HG03565 (cell line): ENCODE results near the gene PLEKHO2.

ENCODE experiments used
- ATAC-seq: cut with Tn5 transposase; IDR thresholded peaks from one replicate; pipeline ENCODE4 v1.9.1; 2021; ENCODE audit warnings: mild to moderate bottlenecking, moderate library complexity; ENCODE audit not compliant: unreplicated experiment

PLEKHO2 gene

DNA sequence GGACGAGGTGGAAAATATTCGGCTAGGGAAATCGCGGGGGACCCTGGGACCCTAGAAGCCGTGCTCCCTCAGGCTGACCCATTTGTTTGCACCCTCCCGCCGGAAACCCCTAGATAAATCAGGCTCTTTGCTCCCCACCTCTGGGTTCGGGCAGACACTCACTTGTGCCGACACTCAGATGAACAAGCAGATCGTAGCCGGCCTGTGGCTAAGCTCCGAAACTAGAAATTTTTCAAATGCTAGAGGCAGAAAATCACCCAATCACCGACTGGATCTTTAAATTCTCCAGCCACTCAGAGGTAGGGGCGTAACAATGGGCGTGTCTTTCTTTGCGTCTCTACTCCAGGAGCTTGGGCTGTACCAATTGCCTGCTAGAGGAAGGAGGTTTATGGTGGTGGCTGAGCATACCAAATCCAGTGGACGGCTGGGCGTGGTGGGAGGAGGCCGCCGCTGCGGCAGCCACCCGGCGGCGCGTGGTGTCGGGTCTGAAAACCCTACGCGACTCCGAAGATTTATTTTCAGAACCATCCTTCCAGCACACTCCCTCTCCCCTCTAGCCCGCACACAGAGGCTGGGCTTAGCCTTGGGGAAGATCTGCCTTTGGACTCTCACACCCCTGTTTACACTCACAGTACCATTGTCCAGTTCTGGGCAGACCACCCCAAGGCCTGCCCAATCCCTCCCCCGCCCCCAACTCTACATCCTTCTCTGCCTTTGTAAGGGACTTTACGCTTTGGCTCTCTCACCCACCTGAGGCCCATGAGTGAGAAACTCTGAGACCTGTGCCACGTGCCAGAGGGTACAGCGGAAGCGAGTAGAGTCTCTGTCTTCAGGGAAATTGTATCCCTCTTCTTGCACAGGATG lies 16.1 kb upstream of the PLEKHO2 start, which contains the start of gene PIF1:
Gene PIF1 (minus strand): TSS at position 217 of the 864 bp plus-strand sequence. CDS start 1,312 bp downstream, outside the sequence.
- ATAC-seq: peak; percentile 78

DNA sequence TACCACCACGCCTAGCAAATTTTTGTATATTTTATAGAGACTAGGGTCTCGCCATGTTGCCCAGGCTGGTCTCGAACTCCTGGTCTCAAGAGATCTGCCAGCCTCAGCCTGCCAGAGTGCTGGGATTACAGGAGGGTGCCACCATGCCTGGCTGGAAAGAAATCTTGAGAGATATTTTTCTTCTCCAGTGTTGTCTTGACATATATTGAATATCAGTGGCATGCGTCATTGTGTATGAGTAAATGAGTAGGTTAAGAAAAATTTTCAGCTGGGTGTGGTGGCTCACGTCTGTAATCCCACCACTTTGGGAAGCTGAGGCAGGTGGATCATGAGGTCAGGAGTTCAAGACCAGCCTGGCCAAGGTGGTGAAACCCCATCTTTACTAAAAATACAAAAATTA lies 12.7 kb upstream of the PLEKHO2 start:
- ATAC-seq: no peak

- ATAC-seq: no peak
Measured at GRCh38 chr15:64833690-64834089, 8.0 kb upstream of the PLEKHO2 start.

DNA sequence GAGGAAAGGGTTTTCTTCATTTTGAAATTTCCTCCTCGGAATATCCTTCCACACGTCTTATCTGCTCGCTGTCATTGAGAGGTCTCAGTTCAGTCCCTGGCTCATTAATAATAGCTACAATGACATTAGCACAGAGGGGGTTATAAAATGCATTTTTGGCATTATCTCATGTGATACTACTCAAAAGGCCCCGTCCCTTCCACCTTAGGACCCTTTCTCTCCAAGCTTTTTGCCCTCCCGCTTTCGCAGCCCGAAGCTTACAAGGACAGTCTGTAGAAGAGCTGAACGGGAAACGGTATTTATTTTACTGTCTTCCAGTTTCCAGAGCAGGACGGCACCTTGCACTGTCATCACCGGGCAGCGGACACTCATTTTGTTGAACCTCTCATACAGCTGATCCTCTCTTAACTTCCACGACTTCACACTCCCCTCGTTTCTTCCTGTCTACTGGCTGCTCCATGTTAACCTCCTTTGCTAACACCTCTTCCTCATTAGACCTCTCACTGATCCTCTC lies 5.6 kb upstream of the PLEKHO2 start:
- no peak for ATAC-seq

DNA sequence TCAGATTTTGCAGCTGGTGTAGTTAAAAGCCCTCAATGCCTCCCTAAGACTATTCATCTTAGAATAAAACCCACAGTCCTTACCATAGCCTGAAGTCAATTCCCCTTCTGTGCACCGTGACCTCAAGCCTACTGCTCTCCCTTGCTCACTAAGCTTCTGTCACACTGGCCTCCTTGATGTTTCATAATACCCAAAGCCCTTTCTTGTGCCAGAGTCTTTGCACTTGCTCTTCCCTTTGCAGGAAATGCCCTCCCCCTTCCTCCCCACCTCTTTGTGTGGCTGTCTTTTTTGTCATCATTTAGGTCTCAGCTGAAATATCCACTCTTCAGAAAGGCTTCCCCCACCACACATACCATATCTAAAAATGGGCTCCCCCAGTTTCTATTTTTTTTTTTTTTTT lies 4.2 kb upstream of the PLEKHO2 start:
- ATAC-seq: no peak

- ATAC-seq: no peak
Measured at GRCh38 chr15:64841060-64841343, 713 bp upstream of the PLEKHO2 start.

DNA sequence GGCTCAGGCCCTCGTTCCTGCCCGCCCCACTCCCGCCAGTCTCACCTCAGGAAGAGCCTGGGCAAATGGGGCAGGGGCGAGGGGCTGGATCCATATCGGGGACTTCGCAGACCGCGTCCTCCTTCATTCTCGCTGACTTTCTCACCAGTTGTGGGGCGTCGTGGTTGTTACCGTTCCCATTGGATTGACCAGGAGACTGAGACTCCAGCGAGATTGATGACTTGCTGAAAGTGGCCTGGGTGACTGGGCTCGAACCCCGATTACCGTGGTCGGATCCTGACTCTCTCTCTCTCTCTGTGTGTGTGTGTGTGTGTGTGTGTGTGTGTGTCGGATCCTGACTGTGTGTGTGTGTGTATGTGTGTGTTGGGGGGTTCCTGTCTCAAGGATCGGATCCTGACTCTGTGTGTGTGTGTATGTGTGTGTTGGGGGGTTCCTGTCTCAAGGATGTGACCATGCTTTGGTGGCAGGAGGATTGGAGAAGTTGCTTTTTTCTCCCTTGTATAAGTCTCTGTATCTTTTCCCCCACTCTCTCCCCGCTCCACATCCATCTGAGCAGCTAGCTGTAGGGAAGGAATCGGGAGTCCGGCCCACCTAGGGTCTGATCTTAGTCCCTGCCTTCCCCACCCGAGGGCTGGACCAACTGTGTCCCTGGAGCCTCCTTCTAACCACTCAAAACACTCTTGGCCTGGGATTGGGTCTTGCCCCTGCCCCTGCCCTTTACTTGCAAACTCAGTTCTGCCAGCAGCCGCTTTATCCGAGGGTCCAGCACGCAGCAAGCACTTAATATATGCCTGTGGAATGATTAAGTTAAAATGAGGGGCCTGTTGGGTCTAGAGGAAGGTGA lies 603 bp downstream of the PLEKHO2 start:
- ATAC-seq: no peak

- no peak for ATAC-seq
Measured at GRCh38 chr15:64842986-64843561, 1.4 kb downstream of the PLEKHO2 start.

- no peak for ATAC-seq
Measured at GRCh38 chr15:64843991-64844390, 2.3 kb downstream of the PLEKHO2 start.

GRCh38 chr15:64844576-64845145 lies 2.9 kb downstream of the PLEKHO2 start:
- ATAC-seq: no peak

GRCh38 chr15:64845183-64845611 lies 3.5 kb downstream of the PLEKHO2 start:
- no peak for ATAC-seq

DNA sequence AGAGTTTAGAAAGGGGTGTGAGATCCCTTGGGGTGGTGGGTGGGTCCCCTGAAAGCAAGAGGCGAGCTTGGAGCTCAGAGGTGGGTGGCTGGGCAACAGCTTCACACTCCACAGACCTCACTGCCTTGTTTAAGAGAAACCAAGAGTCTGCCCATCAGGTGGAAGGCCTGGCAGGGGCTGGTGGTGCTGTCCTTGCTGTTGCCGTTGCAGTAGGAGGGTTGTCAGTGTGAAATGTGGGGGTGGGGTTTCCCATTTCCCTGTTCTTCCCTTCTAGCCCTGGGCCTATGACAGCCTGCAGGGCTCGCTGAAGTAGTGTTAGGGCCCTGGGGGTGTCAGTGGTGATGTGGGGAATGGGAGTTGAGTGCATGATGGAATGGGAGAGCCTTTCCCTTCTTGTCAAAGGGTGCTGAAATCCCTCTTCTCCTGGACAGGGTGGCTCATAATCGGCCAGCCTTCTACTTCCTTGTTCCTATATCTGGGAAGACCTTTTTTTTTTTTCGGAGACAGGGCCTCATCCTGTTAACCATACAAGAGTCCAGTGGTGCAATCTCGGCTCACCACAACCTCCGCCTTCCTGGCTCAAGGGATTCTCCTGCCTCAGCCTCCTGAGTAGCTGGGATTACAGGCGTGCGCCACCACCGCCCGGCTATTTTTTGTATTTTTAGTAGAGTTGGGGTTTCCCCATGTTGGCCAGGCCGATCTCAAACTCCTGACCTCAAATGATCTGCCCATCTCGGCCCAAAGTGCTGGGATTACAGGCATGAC lies 4.3 kb downstream of the PLEKHO2 start:
- ATAC-seq: no peak

GRCh38 chr15:64847016-64847415 lies 5.3 kb downstream of the PLEKHO2 start:
- no peak for ATAC-seq

GRCh38 chr15:64847448-64847847 lies 5.7 kb downstream of the PLEKHO2 start:
- ATAC-seq: no peak

- ATAC-seq: no peak
Measured at GRCh38 chr15:64847876-64848716, 6.4 kb downstream of the PLEKHO2 start.

- no peak for ATAC-seq
Measured at GRCh38 chr15:64850778-64851502, 9.2 kb downstream of the PLEKHO2 start.

DNA sequence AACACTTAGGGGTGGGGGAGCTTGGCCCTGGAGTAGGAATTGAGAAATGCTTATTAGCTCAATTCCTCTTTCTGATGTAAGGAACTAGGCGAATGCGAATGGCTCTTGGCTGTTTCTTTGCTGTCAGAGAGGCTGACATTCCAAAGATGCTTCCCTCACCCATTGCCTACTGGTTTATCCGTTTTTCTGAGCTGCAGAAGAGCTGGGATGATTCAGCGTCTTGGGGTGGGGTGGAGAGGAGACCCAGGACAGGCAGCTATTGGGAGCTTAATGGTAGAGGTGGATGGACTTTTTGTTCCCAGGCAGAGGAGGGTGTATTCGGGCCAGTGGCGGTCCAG lies 9.8 kb downstream of the PLEKHO2 start:
- ATAC-seq: no peak

DNA sequence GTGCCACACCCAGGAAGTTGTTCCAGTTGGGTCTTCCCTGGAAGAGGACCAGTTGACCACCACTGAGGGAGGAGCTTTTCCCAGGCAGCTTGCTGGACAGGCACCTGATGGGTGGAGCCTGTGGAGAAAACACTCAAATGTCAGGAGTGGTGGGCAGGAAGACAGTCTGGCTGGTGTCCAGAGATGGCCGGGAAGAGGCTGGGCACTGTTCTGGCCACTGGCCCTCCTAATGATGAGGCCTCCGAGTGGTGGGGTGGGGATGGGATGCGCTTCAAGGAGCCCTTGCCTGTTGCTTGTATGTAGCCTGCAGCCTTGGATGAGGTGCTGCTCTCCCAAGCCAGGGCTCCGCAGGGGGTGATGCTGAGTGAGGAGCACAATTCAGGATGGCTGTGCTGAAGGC lies 12.3 kb downstream of the PLEKHO2 start:
- ATAC-seq: no peak

DNA sequence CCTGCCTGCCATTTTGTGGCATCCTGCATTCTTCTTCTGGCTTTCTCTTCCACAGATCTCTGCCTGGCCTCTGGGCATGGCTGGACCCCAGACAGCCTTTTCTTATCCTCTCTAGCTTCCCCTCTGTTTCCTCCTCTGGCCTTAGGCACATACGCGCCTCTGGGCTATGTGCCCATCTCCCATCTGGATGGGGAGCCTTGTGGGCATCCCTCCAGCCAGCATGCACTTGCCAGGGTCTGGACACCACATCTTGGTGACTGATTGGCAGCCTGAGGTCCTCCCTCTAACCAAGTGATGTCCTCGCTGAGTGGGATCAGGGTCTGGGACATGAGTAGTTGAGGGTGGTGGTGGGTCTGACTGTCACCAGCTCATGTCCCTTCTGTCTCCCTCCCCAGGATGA lies 12.8 kb downstream of the PLEKHO2 start:
- no peak for ATAC-seq
